WTC11 (cell line): ENCODE data around the gene CTNNA1. TPM values are rescaled to one million over a fixed set of nuclear protein-coding genes. Genes with fewer than 3 reads are reported as not detected.

Experiments
- ATAC-seq: fragments of 200-7000 bp; cut with Tn5 transposase; 2 replicates; pipeline ENCODE4 v1.10.0; 2021; ENCODE audit warnings: mild to moderate bottlenecking, moderate library complexity
- CTCF ChIA-PET: fragments of 300-600 bp; sonication (Branson Sonifier 250); formaldehyde crosslinking; loops from one replicate; lab custom pipeline; 2021; ENCODE audit warnings: antibody characterized with exemption; lab: Charles Lee
- POLR2A ChIA-PET: fragments of 350-600 bp; sonication (Branson Sonifier 250); formaldehyde crosslinking; loops from one replicate; lab custom pipeline; 2021; ENCODE audit warnings: antibody characterized with exemption; lab: Charles Lee
- DNase-seq: peaks from one replicate; pipeline ENCODE4 v3.0.0; 2021; ENCODE audit warnings: low spot score
- H3K27ac Mint-ChIP-seq: 2 replicates; pipeline ENCODE4 v1.8.0; 2021; ENCODE audit warnings: mixed read lengths
- H3K27me3 Mint-ChIP-seq: 2 replicates; pipeline ENCODE4 v1.8.0; 2021; ENCODE audit warnings: low read depth, mild to moderate bottlenecking, moderate library complexity, mixed read lengths
- H3K36me3 Mint-ChIP-seq: 2 replicates; pipeline ENCODE4 v1.8.0; 2021; ENCODE audit warnings: mixed read lengths
- H3K4me1 Mint-ChIP-seq: 2 replicates; pipeline ENCODE4 v1.8.0; 2022; ENCODE audit warnings: mixed read lengths
- H3K4me3 Mint-ChIP-seq: 2 replicates; pipeline ENCODE4 v1.8.0; 2021; ENCODE audit warnings: mild to moderate bottlenecking, moderate library complexity, mixed read lengths
- H3K9me3 Mint-ChIP-seq: 2 replicates; pipeline ENCODE4 v1.8.0; 2021; ENCODE audit warnings: mixed read lengths
- ATF1 ChIP-seq: sonication (generic); formaldehyde crosslinking; IDR thresholded peaks from 2 replicates; pipeline ENCODE4 v1.8.1; 2023; ENCODE audit warnings: mild to moderate bottlenecking, moderate library complexity, missing genetic modification reagents
- ATF2 ChIP-seq: sonication (generic); formaldehyde crosslinking; IDR thresholded peaks from 2 replicates; pipeline ENCODE4 v1.8.1; 2022; ENCODE audit warnings: low read depth, missing genetic modification reagents, borderline replicate concordance
- CBFB ChIP-seq: sonication (generic); formaldehyde crosslinking; IDR thresholded peaks from 2 replicates; pipeline ENCODE4 v1.8.1; 2022; ENCODE audit warnings: mild to moderate bottlenecking, low read depth, missing genetic modification reagents
- CREB1 ChIP-seq: sonication (generic); formaldehyde crosslinking; IDR thresholded peaks from 2 replicates; pipeline ENCODE4 v1.8.0; 2023; ENCODE audit warnings: mild to moderate bottlenecking, missing genetic modification reagents
- CTCF ChIP-seq: fragments of 200-600 bp; IDR thresholded peaks from 2 replicates; pipeline ENCODE4 v1.8.0; 2022; ENCODE audit warnings: antibody characterized with exemption
- E2F5 ChIP-seq: sonication (generic); formaldehyde crosslinking; IDR thresholded peaks from 2 replicates; pipeline ENCODE4 v1.8.1; 2022; ENCODE audit warnings: mild to moderate bottlenecking, moderate library complexity, missing genetic modification reagents
- FOXP4 ChIP-seq: sonication (generic); formaldehyde crosslinking; IDR thresholded peaks from 2 replicates; pipeline ENCODE4 v1.8.0; 2022; ENCODE audit warnings: mild to moderate bottlenecking, missing genetic modification reagents
- JAZF1 ChIP-seq: fragments of 250-450 bp; sonication (Bioruptor Pico); IDR thresholded peaks from 2 replicates; pipeline ENCODE4 v1.9.0; 2021; ENCODE audit warnings: moderate library complexity, mild to moderate bottlenecking, inconsistent platforms
- KAT7 ChIP-seq: sonication (generic); formaldehyde crosslinking; IDR thresholded peaks from 2 replicates; pipeline ENCODE4 v1.8.1; 2023; ENCODE audit warnings: missing genetic modification reagents, mild to moderate bottlenecking, borderline replicate concordance
- MYBL2 ChIP-seq: sonication (generic); formaldehyde crosslinking; IDR thresholded peaks from 2 replicates; pipeline ENCODE4 v1.8.1; 2023; ENCODE audit warnings: mild to moderate bottlenecking, moderate library complexity, missing genetic modification reagents
- NFE2L1 ChIP-seq: sonication (generic); formaldehyde crosslinking; IDR thresholded peaks from 2 replicates; pipeline ENCODE4 v1.8.1; 2023; ENCODE audit warnings: missing genetic modification reagents
- NR2C2 ChIP-seq: sonication (generic); formaldehyde crosslinking; IDR thresholded peaks from 2 replicates; pipeline ENCODE4 v1.8.0; 2022; ENCODE audit warnings: mild to moderate bottlenecking, missing genetic modification reagents
- NR3C1 ChIP-seq: sonication (generic); formaldehyde crosslinking; conservative IDR thresholded peaks from 2 replicates; pipeline ENCODE4 v1.8.1; 2023; ENCODE audit warnings: low read depth, mild to moderate bottlenecking, missing genetic modification reagents
- PREB ChIP-seq: sonication (generic); formaldehyde crosslinking; IDR thresholded peaks from 2 replicates; pipeline ENCODE4 v1.8.1; 2022; ENCODE audit warnings: mild to moderate bottlenecking, missing genetic modification reagents, moderate library complexity, borderline replicate concordance
- RELA ChIP-seq: sonication (generic); formaldehyde crosslinking; IDR thresholded peaks from 2 replicates; pipeline ENCODE4 v1.8.1; 2022; ENCODE audit warnings: missing genetic modification reagents, mild to moderate bottlenecking, borderline replicate concordance
- RORB ChIP-seq: fragments of 250-450 bp; sonication (Bioruptor Pico); IDR thresholded peaks from 2 replicates; pipeline ENCODE4 v1.9.0; 2021; ENCODE audit warnings: mild to moderate bottlenecking
- SOX15 ChIP-seq: fragments of 250-450 bp; sonication (Bioruptor Pico); IDR thresholded peaks from 2 replicates; pipeline ENCODE4 v1.9.0; 2021; ENCODE audit warnings: mild to moderate bottlenecking
- ZBTB21 ChIP-seq: sonication (generic); formaldehyde crosslinking; IDR thresholded peaks from 2 replicates; pipeline ENCODE4 v1.8.1; 2023; ENCODE audit warnings: mild to moderate bottlenecking, missing genetic modification reagents, borderline replicate concordance
- ZMAT4 ChIP-seq: fragments of 250-450 bp; sonication (Bioruptor Pico); IDR thresholded peaks from 2 replicates; pipeline ENCODE4 v1.9.0; 2021; ENCODE audit warnings: mild to moderate bottlenecking
- ZNF121 ChIP-seq: sonication (generic); formaldehyde crosslinking; IDR thresholded peaks from 2 replicates; pipeline ENCODE4 v1.8.0; 2023; ENCODE audit warnings: missing genetic modification reagents
- total RNA-seq: library from RNA; stranded (reverse); gene quantifications from 3 replicates; pipeline ENCODE4 v1.2.3, GENCODE V29; 2021

CTNNA1 gene
- total RNA-seq, 1 experiment from 2014 or later, result 309 TPM

DNA sequence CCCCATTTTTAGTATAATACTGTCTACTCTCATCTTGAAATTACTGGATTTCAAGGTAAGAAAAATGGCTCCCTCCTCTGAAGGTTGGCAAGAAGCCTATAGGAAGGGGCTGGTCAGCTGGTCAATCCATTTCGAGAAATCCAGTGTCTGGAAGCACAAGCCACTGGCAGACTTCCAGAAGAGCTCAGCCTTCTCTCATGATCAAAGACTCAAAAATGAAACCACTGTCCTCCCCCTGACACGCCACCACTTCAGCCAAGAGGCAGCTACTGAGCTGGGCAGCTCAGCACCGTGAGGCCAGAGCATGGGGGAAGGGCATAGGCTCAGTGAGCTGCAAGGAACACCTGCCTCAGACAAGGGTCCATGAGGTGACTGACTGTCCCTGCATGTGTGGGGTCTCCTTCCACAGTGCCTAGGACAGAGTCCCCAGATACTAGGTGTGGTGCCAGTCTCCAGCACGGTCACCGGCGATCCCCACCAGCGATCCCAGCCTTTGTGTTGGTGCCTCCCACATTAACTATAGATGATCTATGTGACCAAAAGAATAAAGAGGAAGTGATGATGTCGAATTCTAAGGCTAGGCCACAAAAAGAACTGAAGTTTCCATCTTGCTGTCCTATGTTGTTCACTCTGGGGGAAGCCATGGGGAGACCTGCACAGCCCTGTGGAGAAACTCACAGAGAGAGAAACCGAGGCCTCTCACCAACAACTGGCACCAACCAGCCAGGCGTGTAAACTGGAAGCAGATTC lies 222.0 kb downstream of the CTNNA1 start:
- H3K27ac Mint-ChIP-seq, result no peak overlapping the region
- H3K4me3 Mint-ChIP-seq, result no peak overlapping the region
- TF ChIP-seq MYBL2 (CRISPR knock-in tag) (no peak), PREB (no peak), ZMAT4 (CRISPR knock-in tag) (no peak), SOX15 (CRISPR knock-in tag) (no peak), FOXP4 (CRISPR knock-in tag) (no peak), CTCF (no peak), CREB1 (no peak), E2F5 (CRISPR knock-in tag) (no peak), NFE2L1 (CRISPR knock-in tag) (no peak), RORB (CRISPR knock-in tag) (no peak), NR2C2 (CRISPR knock-in tag) (no peak), KAT7 (CRISPR knock-in tag) (no peak), ZNF121 (no peak), CBFB (no peak), RELA (CRISPR knock-in tag) (no peak), JAZF1 (CRISPR knock-in tag) (no peak), ATF1 (CRISPR knock-in tag) (no peak), ZBTB21 (CRISPR knock-in tag) (no peak), NR3C1 (no peak), ATF2 (CRISPR knock-in tag) (no peak)
- TF ChIP-seq, all 79 proteins: peak for 0
- ATAC-seq (no peak), DNase-seq (no peak)
- ChIA-PET POLR2A (interaction anchor here (0.6 kb wide), 1 partner anchor 17 kb away, joined by 3 read pairs; no protein-coding TSS in a partner anchor), CTCF (interaction anchor here (0.7 to 2.4 kb wide), 3 partner anchors 29 to 287 kb away, joined by 3 to 7 read pairs (median 3); no protein-coding TSS in a partner anchor)
- Mint-ChIP-seq H3K9me3 (no peaks in the 10 kb centered on the region), H3K36me3 (no peaks in the 10 kb centered on the region), H3K27me3 (no peaks in the 10 kb centered on the region; the same call in 1 of the 2 replicates), H3K4me1 (peaks cover 24% of the 10 kb centered on the region)
